ENCODE results near the gene ADCY4. TPM values are rescaled to one million over a fixed set of nuclear protein-coding genes. Genes with fewer than 3 reads are reported as not detected.
"Not testable (repeated sequence)": the region's sequence is repeated elsewhere in the genome, so short reads cannot be mapped to it uniquely, and the experiment has no call there.

Gene ADCY4
- total RNA-seq, 1 donor from 2014 or later: 2.3 TPM

- no peak overlapping the region for H3K27ac Mint-ChIP-seq
- DNase-seq: no peak
- ChIA-PET CTCF (no interaction called here), POLR2A (no interaction called here)
- TF ChIP-seq CTCF (IDR thresholded peaks at IDR 0.05): no peak
- no peaks in the 10 kb centered on the region for H3K9me3 Mint-ChIP-seq
- H3K27me3 Mint-ChIP-seq: peaks cover 20% of the 10 kb centered on the region
- no peak overlapping the region for H3K4me3 Mint-ChIP-seq
- no peak for ATAC-seq (ENCODE audit: low read depth)
- no peaks in the 10 kb centered on the region for H3K4me1 Mint-ChIP-seq
- intact Hi-C loops (cut with micrococcal nuclease): no loop called here
- no peaks in the 10 kb centered on the region for H3K36me3 Mint-ChIP-seq (ENCODE audit: low read depth)
Measured at GRCh38 chr14:24356208-24356607, 21.3 kb upstream of the ADCY4 start.

DNA sequence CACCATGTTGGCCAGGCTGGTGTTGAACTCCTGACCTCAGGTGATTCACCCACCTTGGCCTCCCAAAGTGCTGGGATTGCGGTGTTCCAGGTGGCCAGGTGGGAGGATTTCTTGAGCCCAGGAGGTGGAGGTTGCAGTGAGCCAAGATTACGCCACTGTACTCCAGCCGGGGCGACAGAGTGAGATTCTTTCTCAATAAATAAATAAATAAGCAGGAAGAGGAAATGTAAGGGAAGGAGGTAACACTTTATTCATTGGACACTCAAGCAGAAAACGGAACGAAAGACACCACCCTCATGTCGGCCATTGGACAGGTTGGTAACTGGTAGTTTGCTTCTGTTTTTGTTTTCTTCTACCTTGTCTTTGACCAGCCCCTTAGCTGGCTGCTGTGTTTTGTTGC lies 20.1 kb upstream of the ADCY4 start:
- POLR2A ChIA-PET: interaction anchor here (1.2 kb wide), 1 partner anchor 11 kb away, joined by 3 read pairs; no protein-coding TSS in a partner anchor
- no peaks in the 10 kb centered on the region for H3K9me3 Mint-ChIP-seq
- peaks cover 27% of the 10 kb centered on the region for H3K27me3 Mint-ChIP-seq
- no peak overlapping the region for H3K4me3 Mint-ChIP-seq
- no peak for DNase-seq
- H3K27ac Mint-ChIP-seq: no peak overlapping the region
- no peaks in the 10 kb centered on the region for H3K36me3 Mint-ChIP-seq (ENCODE audit: low read depth)
- ATAC-seq (ENCODE audit: low read depth): no peak
- TF ChIP-seq CTCF (IDR thresholded peaks at IDR 0.05): no peak
- intact Hi-C loops (cut with micrococcal nuclease): no loop called here
- CTCF ChIA-PET: no interaction called here
- no peaks in the 10 kb centered on the region for H3K4me1 Mint-ChIP-seq

GRCh38 chr14:24354482-24354825 lies 19.6 kb upstream of the ADCY4 start:
- H3K4me3 Mint-ChIP-seq; ATAC-seq (ENCODE audit: low read depth); H3K27ac Mint-ChIP-seq; H3K4me1 Mint-ChIP-seq; intact Hi-C loops (cut with micrococcal nuclease); DNase-seq; CTCF ChIA-PET; H3K9me3 Mint-ChIP-seq; H3K36me3 Mint-ChIP-seq (ENCODE audit: low read depth): not testable (repeated sequence)
- H3K27me3 Mint-ChIP-seq: peaks cover 32% of the 10 kb centered on the region
- POLR2A ChIA-PET: interaction anchor here (0.6 to 1.2 kb wide), 2 partner anchors 12 to 18 kb away, joined by 3 read pairs; no protein-coding TSS in a partner anchor

- no peak for TF ChIP-seq CTCF (IDR thresholded peaks at IDR 0.05)
- intact Hi-C loops (cut with micrococcal nuclease): no loop called here
- ATAC-seq (ENCODE audit: low read depth) (no peak), DNase-seq (no peak)
- Mint-ChIP-seq H3K9me3 (no peaks in the 10 kb centered on the region), H3K27ac (no peak overlapping the region), H3K4me1 (no peaks in the 10 kb centered on the region), H3K27me3 (peaks cover 34% of the 10 kb centered on the region), H3K4me3 (no peak overlapping the region), H3K36me3 (ENCODE audit: low read depth) (no peaks in the 10 kb centered on the region)
- CTCF ChIA-PET: interaction anchor here (1.5 kb wide), 1 partner anchor 12 kb away, joined by 3 read pairs; no protein-coding TSS in a partner anchor
- POLR2A ChIA-PET: interaction anchor here (0.6 to 1.2 kb wide), 2 partner anchors 13 to 19 kb away, joined by 3 read pairs; no protein-coding TSS in a partner anchor
Measured at GRCh38 chr14:24353559-24354481, 18.9 kb upstream of the ADCY4 start.

DNA sequence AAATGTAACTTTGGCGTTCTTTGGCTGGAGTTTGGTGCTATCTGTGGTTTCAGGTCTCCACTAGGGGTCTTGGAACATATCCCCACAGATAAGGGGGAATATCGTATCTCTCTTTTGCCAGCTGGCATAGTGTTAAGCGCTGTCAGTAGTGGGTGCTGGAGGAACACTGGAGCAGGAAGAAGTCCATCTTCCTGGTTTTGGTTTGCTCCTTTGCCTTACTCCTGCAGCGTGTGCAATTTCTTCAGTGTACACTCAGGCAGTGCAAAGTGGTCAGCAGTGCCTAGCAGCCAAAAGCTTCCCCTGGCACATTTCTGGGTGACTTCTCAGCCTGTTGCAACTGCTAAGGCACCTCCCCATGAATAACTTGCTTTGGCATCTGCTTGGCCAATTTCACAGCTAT lies 16.6 kb upstream of the ADCY4 start:
- Mint-ChIP-seq H3K9me3 (no peaks in the 10 kb centered on the region), H3K27ac (no peak overlapping the region), H3K27me3 (peaks cover 38% of the 10 kb centered on the region), H3K4me3 (no peak overlapping the region), H3K36me3 (ENCODE audit: low read depth) (no peaks in the 10 kb centered on the region), H3K4me1 (no peaks in the 10 kb centered on the region)
- intact Hi-C loops (cut with micrococcal nuclease): no loop called here
- ATAC-seq (ENCODE audit: low read depth) (no peak), DNase-seq (no peak)
- ChIA-PET POLR2A (no interaction called here), CTCF (interaction anchor here (1.1 to 1.9 kb wide), 2 partner anchors 14 to 80 kb away, joined by 3 to 6 read pairs; no protein-coding TSS in a partner anchor)
- no peak for TF ChIP-seq CTCF (IDR thresholded peaks at IDR 0.05)
